Neuronal stem cell (in vitro differentiated cells): ENCODE results near the gene IMMT.
A peak's percentile ranks its signal among the peaks of the same experiment; 100 is the strongest.

Experiments used
- DNase-seq: peaks from one replicate; pipeline ENCODE4 v3.0.0-alpha.2; 2013; ENCODE audit warnings: low spot score
- H2AFZ ChIP-seq: one replicate; pipeline ENCODE4 v1.6.1; 2013; ENCODE audit warnings: mild to moderate bottlenecking, low read length, inconsistent platforms
- H2AK5ac ChIP-seq: 2 replicates; pipeline ENCODE4 v1.6.1; 2013; ENCODE audit warnings: low read depth, mild to moderate bottlenecking, inconsistent platforms, low read length, moderate library complexity, mixed read lengths
- H2BK120ac ChIP-seq: 2 replicates; pipeline ENCODE4 v1.6.1; 2013; ENCODE audit warnings: low read depth, mild to moderate bottlenecking, inconsistent platforms, low read length, moderate library complexity, mixed read lengths
- H2BK12ac ChIP-seq: one replicate; pipeline ENCODE4 v1.6.1; 2013; ENCODE audit warnings: low read length, inconsistent platforms
- H2BK15ac ChIP-seq: 2 replicates; pipeline ENCODE4 v1.6.1; 2013; ENCODE audit warnings: mild to moderate bottlenecking, low read length, inconsistent platforms, mixed read lengths
- H2BK5ac ChIP-seq: one replicate; pipeline ENCODE4 v1.6.1; 2013; ENCODE audit warnings: inconsistent platforms, mild to moderate bottlenecking, low read length, moderate library complexity
- H3K14ac ChIP-seq: one replicate; pipeline ENCODE4 v1.6.1; 2013; ENCODE audit warnings: low read length, inconsistent platforms
- H3K18ac ChIP-seq: 2 replicates; pipeline ENCODE4 v1.6.1; 2013; ENCODE audit warnings: low read length, inconsistent platforms
- H3K23ac ChIP-seq: 2 replicates; pipeline ENCODE4 v1.6.1; 2013; ENCODE audit warnings: low read depth, mild to moderate bottlenecking, mixed read lengths, low read length, inconsistent platforms; ENCODE audit not compliant: poor library complexity
- H3K27ac ChIP-seq: replicated peaks from 3 replicates; pipeline ENCODE4 v1.5.1; 2013; ENCODE audit warnings: low read length, inconsistent platforms
- H3K27me3 ChIP-seq, 3 experiments: 2 replicates each; pipeline ENCODE4 v1.6.1; 2013; ENCODE audit warnings: low read length in 3 of 3, mild to moderate bottlenecking in 2 of 3, inconsistent platforms in 1 of 3, low read depth in 1 of 3, mixed read lengths in 1 of 3, moderate library complexity in 1 of 3; ENCODE audit not compliant: control insufficient read depth in 3 of 3, insufficient read depth in 3 of 3
- H3K36me3 ChIP-seq, 2 donors: replicated peaks in 1 of 2; 2 replicates each; pipeline ENCODE4 v1.6.1; 2013; ENCODE audit warnings: low read length in 2 of 2; ENCODE audit not compliant: control insufficient read depth in 2 of 2, insufficient read depth in 2 of 2
- H3K4ac ChIP-seq: 2 replicates; pipeline ENCODE4 v1.6.1; 2013; ENCODE audit warnings: inconsistent platforms, mild to moderate bottlenecking, low read length, moderate library complexity
- H3K4me1 ChIP-seq, 2 donors: 1 replicate in 1 of 2; 2 replicates in 1 of 2; pipeline ENCODE4 v1.6.1; 2013; ENCODE audit warnings: low read length in 2 of 2, low read depth in 1 of 2; ENCODE audit not compliant: control insufficient read depth in 2 of 2, insufficient read depth in 1 of 2
- H3K4me2 ChIP-seq: one replicate; pipeline ENCODE4 v1.6.1; 2013; ENCODE audit warnings: mild to moderate bottlenecking, low read length, inconsistent platforms; ENCODE audit not compliant: insufficient read depth, poor library complexity, severe bottlenecking
- H3K4me3 ChIP-seq, 2 donors: 2 replicates each; pipeline ENCODE4 v1.5.1; 2013; ENCODE audit warnings: low read length in 2 of 2, mild to moderate bottlenecking in 2 of 2, inconsistent platforms in 1 of 2, moderate library complexity in 1 of 2
- H3K79me1 ChIP-seq: one replicate; pipeline ENCODE4 v1.6.1; 2013; ENCODE audit warnings: low read depth, mild to moderate bottlenecking, inconsistent platforms, low read length, moderate library complexity
- H3K9ac ChIP-seq: one replicate; pipeline ENCODE4 v1.6.1; 2013; ENCODE audit warnings: mild to moderate bottlenecking, low read depth, low read length, inconsistent platforms; ENCODE audit not compliant: poor library complexity
- H3K9me3 ChIP-seq, 2 donors: replicated peaks in 1 of 2; 2 replicates each; pipeline versions ENCODE3 to v1.6.1; 2013; ENCODE audit warnings: low read length in 2 of 2, mild to moderate bottlenecking in 2 of 2, inconsistent platforms in 1 of 2, low read depth in 1 of 2, mixed read lengths in 1 of 2, moderate library complexity in 1 of 2; ENCODE audit not compliant: control insufficient read depth in 2 of 2, insufficient read depth in 1 of 2
- H4K8ac ChIP-seq: one replicate; pipeline ENCODE4 v1.6.1; 2013; ENCODE audit warnings: low read depth, mild to moderate bottlenecking, inconsistent platforms, low read length, moderate library complexity
- H4K91ac ChIP-seq: one replicate; pipeline ENCODE4 v1.6.1; 2013; ENCODE audit warnings: low read length, low read depth, mild to moderate bottlenecking, inconsistent platforms; ENCODE audit not compliant: poor library complexity
- WGBS, 2 donors: extraction: QIAGEN DNeasy Blood & Tissue Kit; methylation state at CpG; one replicate each; pipeline ENCODE4 v1.1.7; 2013; ENCODE audit warnings: missing lambda C conversion rate in 2 of 2, mixed read lengths in 1 of 2; ENCODE audit not compliant: insufficient read length in 2 of 2, insufficient replicate concordance in 1 of 2; ENCODE audit errors: extremely low coverage in 2 of 2; 5-methylcytosine and 5-hydroxymethylcytosine counted together

The IMMT gene

DNA sequence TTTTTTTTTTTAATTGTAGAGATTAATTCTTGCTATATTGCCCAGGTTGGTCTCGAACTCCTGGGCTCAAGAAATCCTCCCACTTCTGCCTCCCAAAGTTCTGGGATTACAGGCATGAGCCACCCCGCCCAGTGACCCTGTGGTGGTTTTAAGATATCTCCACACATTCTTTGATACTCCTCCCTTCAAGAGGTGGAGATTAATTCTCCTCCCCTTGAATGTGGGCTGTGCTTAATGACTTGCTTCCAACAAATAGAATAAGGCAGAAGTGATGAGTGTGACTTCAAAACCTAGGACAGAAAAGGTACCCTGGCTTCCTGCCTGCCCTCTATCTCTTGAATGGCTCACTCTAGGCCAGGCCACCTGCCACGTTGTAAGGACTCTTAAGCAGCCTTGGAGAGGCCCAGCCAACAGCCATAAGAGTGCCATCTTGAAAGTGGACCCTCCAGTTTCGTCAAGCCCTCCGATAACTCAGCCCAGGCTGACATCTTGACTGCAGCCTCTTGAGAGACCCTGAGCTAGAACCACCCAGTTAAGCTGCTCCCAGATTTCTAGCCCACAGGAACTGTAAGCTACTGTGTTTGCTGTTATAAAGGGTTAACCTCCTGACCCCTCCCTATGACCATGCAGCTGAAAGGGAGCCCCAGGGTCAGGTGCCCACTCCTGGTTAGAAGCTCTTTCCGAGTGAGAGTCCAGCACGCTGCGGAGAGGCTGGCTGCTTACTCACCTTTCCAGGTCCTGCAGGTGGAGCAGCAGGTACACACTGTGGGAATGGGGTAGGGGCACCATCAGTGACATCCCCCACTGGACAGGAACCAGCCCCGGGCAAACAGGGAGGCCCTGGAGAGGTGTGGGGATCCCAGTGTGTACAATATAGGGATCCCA, 31.6 kb upstream of the IMMT start:
- H3K14ac ChIP-seq = no peak overlapping the region
- H2BK120ac ChIP-seq = no peak overlapping the region
- no peak overlapping the region for H3K23ac ChIP-seq
- H2BK12ac ChIP-seq = no peak overlapping the region
- H2AK5ac ChIP-seq = peak overlapping the region; percentile 74
- no peak overlapping the region for H2BK15ac ChIP-seq
- peaks cover 18 to 31% of the 10 kb centered on the region in 2 donors for H3K4me1 ChIP-seq
- H3K9ac ChIP-seq = no peak overlapping the region
- no peaks in the 10 kb centered on the region for H3K36me3 ChIP-seq
- no peak overlapping the region for H3K4me2 ChIP-seq
- H3K9me3 ChIP-seq = no peaks in the 10 kb centered on the region
- no peak overlapping the region for H2AFZ ChIP-seq
- H3K4me3 ChIP-seq = no peak overlapping the region
- H3K18ac ChIP-seq = no peak overlapping the region
- no peak overlapping the region for H4K91ac ChIP-seq
- WGBS, 2 donors = no CpG with 5 or more reads among the region's 9 CpGs
- DNase-seq = no peak
- H3K4ac ChIP-seq = no peak overlapping the region
- H4K8ac ChIP-seq = no peak overlapping the region
- H3K79me1 ChIP-seq = no peaks in the 10 kb centered on the region
- H3K27ac ChIP-seq = no peak overlapping the region
- H2BK5ac ChIP-seq = no peak overlapping the region
- H3K27me3 ChIP-seq = no peaks in the 10 kb centered on the region

- Histone ChIP-seq H3K36me3 (no peaks in the 10 kb centered on the region), H3K4me2 (no peak overlapping the region), H2BK12ac (no peak overlapping the region), H2AK5ac (no peak overlapping the region), H4K8ac (no peak overlapping the region), H2AFZ (no peak overlapping the region), H3K23ac (no peak overlapping the region), H3K14ac (no peak overlapping the region), H2BK15ac (no peak overlapping the region), H2BK5ac (no peak overlapping the region), H3K9ac (no peak overlapping the region), H4K91ac (no peak overlapping the region), H3K27me3 (no peaks in the 10 kb centered on the region), H3K4ac (no peak overlapping the region), H3K18ac (no peak overlapping the region), H3K4me1 (peaks cover 19 to 29% of the 10 kb centered on the region in 2 donors), H3K4me3 (no peak overlapping the region), H3K79me1 (no peaks in the 10 kb centered on the region), H2BK120ac (no peak overlapping the region), H3K9me3 (no peaks in the 10 kb centered on the region), H3K27ac (no peak overlapping the region)
- no peak for DNase-seq
- no CpG with 5 or more reads among the region's 4 CpGs for WGBS, 2 donors
Measured at GRCh38 chr2:86226070-86226469, 30.8 kb upstream of the IMMT start.

- DNase-seq = no peak
- no peaks in the 10 kb centered on the region for H3K9me3 ChIP-seq
- no peak overlapping the region for H3K23ac ChIP-seq
- no CpG with 5 or more reads among the region's 6 CpGs for WGBS, 2 donors
- no peak overlapping the region for H3K4me3 ChIP-seq
- H3K4me2 ChIP-seq = no peak overlapping the region
- no peak overlapping the region for H2BK120ac ChIP-seq
- peaks cover 19 to 25% of the 10 kb centered on the region in 2 donors for H3K4me1 ChIP-seq
- H2AFZ ChIP-seq = peak overlapping the region; percentile 58
- no peak overlapping the region for H3K4ac ChIP-seq
- no peak overlapping the region for H3K9ac ChIP-seq
- H2BK12ac ChIP-seq = no peak overlapping the region
- no peak overlapping the region for H3K14ac ChIP-seq
- no peak overlapping the region for H4K8ac ChIP-seq
- H3K36me3 ChIP-seq = no peaks in the 10 kb centered on the region
- no peak overlapping the region for H2BK15ac ChIP-seq
- no peaks in the 10 kb centered on the region for H3K27me3 ChIP-seq
- no peak overlapping the region for H4K91ac ChIP-seq
- H3K79me1 ChIP-seq = no peaks in the 10 kb centered on the region
- H2AK5ac ChIP-seq = no peak overlapping the region
- H2BK5ac ChIP-seq = no peak overlapping the region
- H3K18ac ChIP-seq = no peak overlapping the region
- no peak overlapping the region for H3K27ac ChIP-seq
Measured at GRCh38 chr2:86225581-86225980, 30.3 kb upstream of the IMMT start.

DNA sequence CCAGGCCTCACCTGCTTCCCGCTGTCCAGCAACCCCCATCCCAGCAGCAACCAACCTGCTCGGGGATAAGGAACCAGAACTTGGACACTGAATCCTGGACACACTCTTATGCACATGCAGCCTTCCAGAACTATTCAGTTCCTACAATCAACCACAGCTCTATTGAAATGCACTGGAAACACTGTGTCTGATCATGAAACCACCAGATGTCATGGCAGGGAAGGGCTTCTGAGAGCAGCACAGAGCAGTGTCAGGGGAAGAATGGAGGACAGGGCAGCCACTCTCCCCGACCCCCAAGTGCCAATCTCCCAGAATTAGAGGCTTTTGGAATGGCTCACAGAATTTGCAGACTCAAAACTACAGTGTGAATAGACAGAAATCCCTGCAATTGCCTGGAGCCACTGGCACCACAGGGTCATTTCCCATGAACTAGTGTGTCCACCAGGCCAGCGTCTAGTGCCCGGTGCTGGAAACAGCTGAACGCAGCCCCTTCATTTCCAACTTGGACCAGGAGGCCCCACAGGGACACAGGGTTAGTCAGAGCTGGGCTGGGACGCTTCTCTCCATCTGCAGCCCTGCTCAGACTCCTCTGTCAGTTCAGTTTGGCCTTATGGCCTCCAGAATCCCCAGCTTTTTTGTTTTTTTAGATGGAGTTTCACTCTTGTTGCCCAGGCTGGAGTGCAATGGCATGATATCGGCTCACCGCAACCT, 29.5 kb upstream of the IMMT start:
- no peak overlapping the region for H3K4ac ChIP-seq
- no peaks in the 10 kb centered on the region for H3K27me3 ChIP-seq
- no peak for DNase-seq
- H2AK5ac ChIP-seq = no peak overlapping the region
- peaks cover 18 to 25% of the 10 kb centered on the region in 2 donors for H3K4me1 ChIP-seq
- H2BK12ac ChIP-seq = no peak overlapping the region
- H3K36me3 ChIP-seq = no peaks in the 10 kb centered on the region
- H3K4me2 ChIP-seq = no peak overlapping the region
- no peak overlapping the region for H3K23ac ChIP-seq
- H2BK120ac ChIP-seq = no peak overlapping the region
- no peak overlapping the region for H3K14ac ChIP-seq
- no peak overlapping the region for H3K9ac ChIP-seq
- H2BK5ac ChIP-seq = no peak overlapping the region
- no peak overlapping the region for H3K18ac ChIP-seq
- H3K79me1 ChIP-seq = no peaks in the 10 kb centered on the region
- H2AFZ ChIP-seq = peak overlapping the region; percentile 68
- H4K91ac ChIP-seq = no peak overlapping the region
- H3K27ac ChIP-seq = no peak overlapping the region
- H3K9me3 ChIP-seq = no peaks in the 10 kb centered on the region
- WGBS, 2 donors = no CpG with 5 or more reads among the region's 9 CpGs
- no peak overlapping the region for H3K4me3 ChIP-seq
- no peak overlapping the region for H2BK15ac ChIP-seq
- no peak overlapping the region for H4K8ac ChIP-seq
